Parathyroid adenoma (tissue), 2 donors: Measurements from ENCODE around the gene KRT75.

Experiments used
- H2AFZ ChIP-seq: fragments of 300-600 bp; sonication (generic); one replicate; pipeline ENCODE4 v1.7.0; 2017; ENCODE audit warnings: antibody characterized with exemption, mild to moderate bottlenecking
- H3K27ac ChIP-seq: fragments of 300-600 bp; sonication (generic); one replicate; pipeline ENCODE4 v1.7.0; 2017
- H3K27me3 ChIP-seq: fragments of 300-600 bp; sonication (generic); one replicate; pipeline ENCODE4 v1.7.0; 2017; ENCODE audit warnings: low read length; ENCODE audit not compliant: control insufficient read depth, insufficient read depth
- H3K36me3 ChIP-seq: fragments of 300-600 bp; sonication (generic); one replicate; pipeline ENCODE4 v1.7.0; 2017; ENCODE audit warnings: low read length; ENCODE audit not compliant: control insufficient read depth, insufficient read depth
- H3K4me1 ChIP-seq: fragments of 300-600 bp; sonication (generic); one replicate; pipeline ENCODE4 v1.7.0; 2017; ENCODE audit warnings: control low read depth
- H3K4me2 ChIP-seq: fragments of 300-600 bp; sonication (generic); one replicate; pipeline ENCODE4 v1.7.0; 2017; ENCODE audit warnings: low read length
- H3K4me3 ChIP-seq: fragments of 300-600 bp; sonication (generic); one replicate; pipeline ENCODE4 v1.7.0; 2017; ENCODE audit warnings: low read depth, low read length
- H3K79me2 ChIP-seq: fragments of 300-600 bp; sonication (generic); one replicate; pipeline ENCODE4 v1.7.0; 2017; ENCODE audit warnings: control low read depth
- H3K9ac ChIP-seq: fragments of 300-600 bp; sonication (generic); one replicate; pipeline ENCODE4 v1.7.0; 2017; ENCODE audit warnings: mild to moderate bottlenecking
- H3K9me3 ChIP-seq: fragments of 300-600 bp; sonication (generic); one replicate; pipeline ENCODE4 v1.7.0; 2017; ENCODE audit warnings: low read length; ENCODE audit not compliant: control insufficient read depth
- CTCF ChIP-seq: fragments of 300-600 bp; sonication (generic); IDR thresholded peaks from one replicate; pipeline ENCODE4 v1.7.0; 2017; ENCODE audit warnings: antibody characterized with exemption, mild to moderate bottlenecking
- donor health status: primary hyperparathyroidism.

The KRT75 gene

GRCh38 chr12:52445876-52446275 lies 11.7 kb upstream of the KRT75 start:
- H3K36me3 ChIP-seq = no peaks in the 10 kb centered on the region
- TF ChIP-seq CTCF = no peak
- no peaks in the 10 kb centered on the region for H3K27me3 ChIP-seq
- H3K4me3 ChIP-seq = no peak overlapping the region
- no peak overlapping the region for H2AFZ ChIP-seq
- no peaks in the 10 kb centered on the region for H3K4me1 ChIP-seq
- H3K9me3 ChIP-seq = no peaks in the 10 kb centered on the region
- H3K79me2 ChIP-seq = no peaks in the 10 kb centered on the region
- H3K4me2 ChIP-seq = no peak overlapping the region
- H3K9ac ChIP-seq = no peak overlapping the region
- H3K27ac ChIP-seq = no peak overlapping the region

DNA sequence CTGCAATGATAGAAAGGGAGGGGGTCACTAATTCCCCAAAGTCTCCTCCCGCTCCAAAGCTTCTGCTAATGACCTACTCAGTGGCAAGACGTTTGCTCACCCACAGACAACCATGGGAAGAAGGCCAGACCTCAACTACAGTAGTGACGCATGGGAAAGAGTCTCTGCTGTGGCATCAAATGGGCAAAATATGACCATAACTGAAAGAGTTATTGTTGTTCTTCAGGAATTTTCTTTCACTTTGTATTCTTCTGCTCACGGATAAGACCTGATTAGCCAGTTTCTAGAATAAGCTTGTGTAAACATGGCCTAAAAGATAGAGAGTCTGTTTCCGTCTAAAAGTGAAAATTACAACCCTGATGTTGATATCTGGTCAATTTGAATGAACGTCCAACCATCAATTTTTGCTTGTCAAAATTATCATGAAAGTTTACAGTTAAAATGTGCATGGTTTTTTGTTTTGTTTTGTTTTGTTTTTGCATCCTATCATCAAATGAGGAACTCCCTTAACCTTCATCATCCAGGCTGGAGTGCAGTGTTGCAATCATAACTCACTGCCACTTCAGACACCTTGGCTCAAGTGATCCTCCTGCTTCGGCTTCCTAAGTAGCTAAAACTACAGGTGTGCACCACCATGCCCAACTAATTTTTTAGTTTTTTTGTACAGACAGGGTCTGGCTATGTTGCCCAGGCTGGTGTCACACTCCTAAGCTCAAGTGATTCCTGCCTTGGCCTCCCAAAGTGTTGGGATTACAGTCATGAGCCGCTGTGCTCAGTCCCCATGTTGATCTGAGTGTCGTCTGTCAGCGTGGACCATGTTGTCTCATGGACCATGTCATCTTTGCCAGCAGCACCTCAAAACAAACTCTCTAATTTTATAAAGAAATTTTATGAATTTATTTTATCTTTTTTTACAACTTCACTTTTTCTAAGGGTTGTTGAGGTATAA lies 10.8 kb upstream of the KRT75 start:
- Histone ChIP-seq H3K4me3 (no peak overlapping the region), H3K36me3 (no peaks in the 10 kb centered on the region), H3K27ac (no peak overlapping the region), H3K79me2 (no peaks in the 10 kb centered on the region), H3K27me3 (no peaks in the 10 kb centered on the region), H3K4me2 (no peak overlapping the region), H3K9me3 (no peaks in the 10 kb centered on the region), H3K4me1 (no peaks in the 10 kb centered on the region), H2AFZ (no peak overlapping the region), H3K9ac (no peak overlapping the region)
- no peak for TF ChIP-seq CTCF

DNA sequence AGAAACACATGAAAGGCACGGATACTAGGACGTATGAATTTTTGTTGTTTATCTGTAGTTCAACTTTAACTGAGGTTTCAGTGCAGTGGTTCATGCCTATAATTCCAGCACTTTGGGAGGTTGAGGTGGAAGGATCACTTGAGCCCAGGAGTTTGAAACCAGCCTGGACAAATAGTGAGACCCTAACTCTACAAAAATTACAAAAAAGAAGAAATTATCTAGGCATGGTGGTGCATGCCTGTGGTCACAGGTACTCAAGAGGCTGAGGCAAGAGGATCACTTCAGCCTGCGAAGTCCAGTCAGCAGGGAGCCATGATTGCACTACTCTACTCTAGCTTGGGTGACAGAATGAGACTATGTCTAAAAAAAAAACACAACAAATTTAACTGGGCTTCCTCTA lies 9.8 kb upstream of the KRT75 start:
- H3K27me3 ChIP-seq = no peaks in the 10 kb centered on the region
- H3K27ac ChIP-seq = no peak overlapping the region
- no peaks in the 10 kb centered on the region for H3K4me1 ChIP-seq
- no peak for TF ChIP-seq CTCF
- H3K9me3 ChIP-seq = no peaks in the 10 kb centered on the region
- H3K79me2 ChIP-seq = no peaks in the 10 kb centered on the region
- H3K4me3 ChIP-seq = no peak overlapping the region
- H2AFZ ChIP-seq = no peak overlapping the region
- H3K4me2 ChIP-seq = no peak overlapping the region
- no peak overlapping the region for H3K9ac ChIP-seq
- H3K36me3 ChIP-seq = no peaks in the 10 kb centered on the region

DNA sequence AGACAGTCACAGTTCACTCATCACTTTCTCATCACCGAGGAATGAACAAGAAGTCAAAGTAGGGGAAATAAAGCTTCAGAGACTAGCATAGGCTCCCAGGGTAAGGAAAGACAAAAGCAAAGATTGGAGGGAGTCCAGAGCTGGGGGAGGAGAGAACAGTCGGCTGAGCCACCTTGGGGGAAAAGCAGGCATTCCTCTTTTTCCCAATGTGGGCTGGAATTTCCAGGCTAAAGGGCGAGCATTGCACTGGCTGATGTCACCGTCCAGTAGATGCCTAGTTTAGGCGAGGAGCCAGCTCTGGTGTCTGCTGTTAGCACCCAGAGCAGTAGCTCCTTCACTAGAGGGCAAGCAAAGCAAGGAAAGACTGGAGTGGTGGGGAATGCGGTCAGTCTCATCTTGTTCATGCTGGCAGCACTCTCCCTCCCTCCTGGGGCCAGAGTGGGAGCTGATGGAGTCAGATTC lies 8.5 kb upstream of the KRT75 start:
- no peak for TF ChIP-seq CTCF
- Histone ChIP-seq H3K9ac (no peak overlapping the region), H2AFZ (no peak overlapping the region), H3K27me3 (no peaks in the 10 kb centered on the region), H3K79me2 (no peaks in the 10 kb centered on the region), H3K27ac (no peak overlapping the region), H3K9me3 (no peaks in the 10 kb centered on the region), H3K4me2 (no peak overlapping the region), H3K4me1 (no peaks in the 10 kb centered on the region), H3K4me3 (no peak overlapping the region), H3K36me3 (no peaks in the 10 kb centered on the region)
